Right lobe of liver (tissue), 6 donors: ENCODE data around the gene BAIAP2. TPM values are rescaled to one million over a fixed set of nuclear protein-coding genes. Genes with fewer than 3 reads are reported as not detected.

Source experiments
- ATAC-seq, 4 donors: fragments of 200-7000 bp; cut with Tn5 transposase; one replicate each; pipeline ENCODE4 v1.9.1; 2020; ENCODE audit warnings: mild to moderate bottlenecking in 4 of 4, moderate library complexity in 4 of 4
- DNase-seq, 3 donors: peaks; one replicate each; pipeline ENCODE4 v3.0.0-alpha.2; 2020
- H3K27ac ChIP-seq, 3 donors: fragments of 200-600 bp; one replicate each; pipeline ENCODE4 v1.8.0; 2022
- H3K27me3 ChIP-seq, 2 donors: fragments of 200-600 bp; one replicate each; pipeline ENCODE4 v1.8.0; 2022
- H3K36me3 ChIP-seq, 4 donors: fragments of 200-600 bp; sonication (generic) in 1 of 4; one replicate each; pipeline versions ENCODE4 v1.5.1 to v1.8.0; 2017 to 2022; ENCODE audit warnings: control low read depth in 1 of 4
- H3K4me1 ChIP-seq, 4 donors: fragments of 200-600 bp; sonication (generic) in 1 of 4; one replicate each; pipeline versions ENCODE4 v1.5.1 to v1.8.0; 2017 to 2022; ENCODE audit warnings: control low read depth in 1 of 4
- H3K4me3 ChIP-seq, 3 donors: fragments of 200-600 bp; one replicate each; pipeline ENCODE4 v1.8.0; 2022
- H3K9me3 ChIP-seq, 4 donors: fragments of 200-600 bp; sonication (generic) in 1 of 4; one replicate each; pipeline versions ENCODE4 v1.5.1 to v1.8.0; 2017 to 2022; ENCODE audit warnings: control low read depth in 1 of 4
- POLR2A ChIP-seq: fragments of 450-650 bp; IDR thresholded peaks from one replicate; pipeline ENCODE4 v1.6.1; 2017; ENCODE audit warnings: antibody characterized with exemption, mild to moderate bottlenecking
- WGBS: methylation state at CpG from one replicate; pipeline ENCODE4 v1.1.6; 2018; ENCODE audit warnings: low coverage, low lambda C conversion rate; ENCODE audit not compliant: insufficient coverage; ENCODE audit errors: missing lambda C conversion rate; 5-methylcytosine and 5-hydroxymethylcytosine counted together
- intact Hi-C, 2 donors: fragments of 100-400 bp; cut with DNase I; formaldehyde crosslinking; loops; one replicate each; pipeline versions ENCODE4 v1.11.2 to v1.14.1; 2022
- total RNA-seq, 6 experiments: library from RNA; depleted of rRNA in 2 of 6; stranded (reverse); fragments of >200 nt in 2 of 6; fragmentation: NEBNext Ultra II Directional in 3 of 6; extraction: Animal tissue kit (Norgen Biotek cat#: 25700) in 3 of 6; gene quantifications; one replicate each; pipeline versions ENCODE4 v1.1.0 to v1.2.4, GENCODE V29; 2016 to 2023
- TF ChIP-seq, protein P1 (sequence below), 4 donors: fragments of 200-600 bp in 3 of 4; fragments of 450-650 bp in 1 of 4; IDR thresholded peaks; one replicate each; pipeline versions ENCODE4 v1.5.1 to v1.8.0; 2016 to 2022; ENCODE audit warnings: antibody characterized with exemption in 4 of 4, mild to moderate bottlenecking in 2 of 4
- donor health status: DM: no; HTN: yes; CAD: no.
- donor health status: DM: no; HTN: no; CAD: no.
- donor health status: DM: no; HTN: no; CAD: no.
- donor health status: DM: no; HTN: yes; CAD: no.
- donor health status: DM: no; HTN: yes; CAD: no.

Gene BAIAP2
- total RNA-seq, 6 experiments from 2014 or later: 46.6 to 139 (median 63.3) TPM

- Histone ChIP-seq H3K36me3 (peaks cover 0 to 78% (median 39%) of the 10 kb centered on the region in 4 donors), H3K4me1 (no peaks in the 10 kb centered on the region), H3K27ac (no peak overlapping the region), H3K27me3 (no peaks in the 10 kb centered on the region), H3K9me3 (no peaks in the 10 kb centered on the region), H3K4me3 (no peak overlapping the region)
- no CpG with 5 or more reads among the region's 9 CpGs for WGBS
- DNase-seq (no peak), ATAC-seq (no peak)
- intact Hi-C loops: loop anchor here in 1 of 2 donors (10.0 kb wide), 1 partner anchor 113 kb away; the partner anchor contains the start of gene CHMP6
- TF ChIP-seq, protein P1, sequence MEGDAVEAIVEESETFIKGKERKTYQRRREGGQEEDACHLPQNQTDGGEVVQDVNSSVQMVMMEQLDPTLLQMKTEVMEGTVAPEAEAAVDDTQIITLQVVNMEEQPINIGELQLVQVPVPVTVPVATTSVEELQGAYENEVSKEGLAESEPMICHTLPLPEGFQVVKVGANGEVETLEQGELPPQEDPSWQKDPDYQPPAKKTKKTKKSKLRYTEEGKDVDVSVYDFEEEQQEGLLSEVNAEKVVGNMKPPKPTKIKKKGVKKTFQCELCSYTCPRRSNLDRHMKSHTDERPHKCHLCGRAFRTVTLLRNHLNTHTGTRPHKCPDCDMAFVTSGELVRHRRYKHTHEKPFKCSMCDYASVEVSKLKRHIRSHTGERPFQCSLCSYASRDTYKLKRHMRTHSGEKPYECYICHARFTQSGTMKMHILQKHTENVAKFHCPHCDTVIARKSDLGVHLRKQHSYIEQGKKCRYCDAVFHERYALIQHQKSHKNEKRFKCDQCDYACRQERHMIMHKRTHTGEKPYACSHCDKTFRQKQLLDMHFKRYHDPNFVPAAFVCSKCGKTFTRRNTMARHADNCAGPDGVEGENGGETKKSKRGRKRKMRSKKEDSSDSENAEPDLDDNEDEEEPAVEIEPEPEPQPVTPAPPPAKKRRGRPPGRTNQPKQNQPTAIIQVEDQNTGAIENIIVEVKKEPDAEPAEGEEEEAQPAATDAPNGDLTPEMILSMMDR (IDR thresholded peaks at IDR 0.05): no peak
- TF ChIP-seq POLR2A: no peak
These were observed 73.3 kb downstream of the BAIAP2 start for GRCh38 chr17:81108220-81108619.

DNA sequence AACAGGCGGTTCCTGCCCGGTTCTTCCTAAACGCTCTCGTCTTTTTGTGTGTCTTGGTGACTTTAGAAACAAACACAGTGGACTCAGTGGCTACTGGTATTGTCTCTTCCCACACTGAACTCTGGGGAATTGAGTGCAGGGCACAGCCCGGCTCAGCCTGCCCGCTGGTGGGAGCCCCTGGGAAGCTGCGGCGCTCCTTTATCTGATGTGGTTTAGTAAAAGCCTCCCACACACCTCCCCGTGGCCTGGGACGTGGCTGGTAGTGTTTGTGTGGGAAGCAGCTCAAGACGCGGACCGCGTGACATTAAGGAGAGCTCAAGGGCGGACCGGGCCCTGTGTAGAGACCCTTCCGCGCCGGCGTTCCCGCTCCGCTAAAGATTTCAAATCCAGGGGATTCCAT is 75.0 kb downstream of the BAIAP2 start:
- ATAC-seq (no peak), DNase-seq (no peak)
- H3K36me3 ChIP-seq: peaks cover 0 to 62% (median 32%) of the 10 kb centered on the region in 4 donors
- no peaks in the 10 kb centered on the region for H3K9me3 ChIP-seq
- no peaks in the 10 kb centered on the region for H3K4me1 ChIP-seq
- H3K27me3 ChIP-seq: no peaks in the 10 kb centered on the region
- WGBS: 91% methylated on average over 15 of the region's 22 CpGs
- intact Hi-C loops: loop anchor here in 1 of 2 donors (10.0 kb wide), 1 partner anchor 115 kb away; the partner anchor contains the start of gene CHMP6
- no peak overlapping the region for H3K27ac ChIP-seq
- TF ChIP-seq, protein P1 (IDR thresholded peaks at IDR 0.05): no peak
- TF ChIP-seq POLR2A: no peak
- no peak overlapping the region for H3K4me3 ChIP-seq

DNA sequence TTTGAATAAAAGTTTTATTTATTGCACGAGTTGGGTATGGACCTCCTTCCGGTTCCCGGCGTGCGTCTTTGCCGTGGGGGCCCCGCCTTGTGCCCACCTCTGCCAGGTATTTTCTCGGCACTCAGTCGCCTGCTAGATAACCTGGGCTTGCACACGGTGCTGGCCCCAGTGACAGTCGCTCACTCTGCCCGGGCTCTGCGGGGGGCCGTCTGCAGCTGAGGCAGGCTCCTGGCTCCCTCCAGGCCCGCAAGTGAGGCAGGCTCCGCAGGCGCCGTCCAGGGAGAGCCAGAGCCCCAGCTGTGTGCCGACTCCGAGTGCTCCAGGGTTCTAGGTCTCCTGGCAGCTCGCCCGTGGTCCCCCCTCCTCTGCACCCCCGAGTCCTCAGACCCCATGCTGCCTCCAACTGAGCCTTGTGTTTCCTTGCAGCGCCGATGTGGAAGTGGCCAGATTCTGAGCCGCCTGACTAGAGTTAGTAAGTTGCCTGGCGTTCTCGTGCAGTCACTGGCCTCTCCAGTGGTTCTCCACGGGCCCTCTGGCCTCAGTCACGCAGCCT is 75.6 kb downstream of the BAIAP2 start:
- DNase-seq: no peak
- no peak overlapping the region for H3K27ac ChIP-seq
- intact Hi-C loops: no loop called here
- 90% methylated on average over 8 of the region's 30 CpGs for WGBS
- no peaks in the 10 kb centered on the region for H3K9me3 ChIP-seq
- H3K36me3 ChIP-seq: peaks cover 0 to 57% (median 27%) of the 10 kb centered on the region in 4 donors
- H3K27me3 ChIP-seq: no peaks in the 10 kb centered on the region
- ATAC-seq: no peak
- H3K4me3 ChIP-seq: no peak overlapping the region
- H3K4me1 ChIP-seq: peaks cover 0 to under 1% (median 0%) of the 10 kb centered on the region in 4 donors
- TF ChIP-seq POLR2A: no peak
- TF ChIP-seq, protein P1 (IDR thresholded peaks at IDR 0.05): no peak

DNA sequence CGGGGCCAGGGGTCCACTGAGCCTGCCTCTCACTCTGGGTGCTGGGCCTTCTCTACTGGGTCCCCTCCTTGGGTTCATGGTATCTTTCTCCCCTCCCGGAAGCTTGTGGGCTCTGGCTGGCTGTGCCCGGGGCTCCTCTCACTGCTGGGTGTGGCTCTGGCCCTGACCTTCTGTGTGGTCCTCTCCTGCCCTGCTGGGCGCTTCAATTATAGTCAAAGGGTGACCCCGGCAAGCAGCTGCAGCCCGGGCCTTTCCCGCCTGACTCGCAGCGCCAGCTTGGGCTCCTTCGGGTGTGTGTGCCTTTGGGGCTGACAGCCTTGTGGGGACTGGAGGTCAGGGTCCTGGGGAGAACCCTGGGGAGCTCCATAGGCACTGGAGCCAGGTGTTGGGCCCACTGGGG is 76.1 kb downstream of the BAIAP2 start:
- Histone ChIP-seq H3K9me3 (no peaks in the 10 kb centered on the region), H3K4me3 (no peak overlapping the region), H3K4me1 (peaks cover 0 to 6% (median 1%) of the 10 kb centered on the region in 4 donors), H3K27me3 (no peaks in the 10 kb centered on the region), H3K27ac (no peak overlapping the region), H3K36me3 (peaks cover 0 to 52% (median 25%) of the 10 kb centered on the region in 4 donors)
- no CpG with 5 or more reads among the region's 10 CpGs for WGBS
- intact Hi-C loops: no loop called here
- TF ChIP-seq, protein P1 (IDR thresholded peaks at IDR 0.05): no peak
- no peak for TF ChIP-seq POLR2A
- DNase-seq: no peak
- no peak for ATAC-seq
